Upper lobe of right lung (tissue), 1 donor: ENCODE measurements around the gene OR2F1. TPM values are rescaled to one million over a fixed set of nuclear protein-coding genes. Genes with fewer than 3 reads are reported as not detected.

Experiments used
- ATAC-seq: fragments of 200-7000 bp; cut with Tn5 transposase; one replicate; pipeline ENCODE4 v1.9.1; 2020; ENCODE audit warnings: mild to moderate bottlenecking, moderate library complexity
- DNase-seq: peaks from one replicate; pipeline ENCODE4 v3.0.0-alpha.2; 2020
- H3K27ac ChIP-seq: fragments of 200-600 bp; one replicate; pipeline ENCODE4 v1.8.0; 2022
- H3K27me3 ChIP-seq: fragments of 200-600 bp; one replicate; pipeline ENCODE4 v1.8.0; 2022; ENCODE audit warnings: mild to moderate bottlenecking
- H3K36me3 ChIP-seq: fragments of 200-600 bp; one replicate; pipeline ENCODE4 v1.8.0; 2022
- H3K4me1 ChIP-seq: fragments of 200-600 bp; one replicate; pipeline ENCODE4 v1.8.0; 2022
- H3K4me3 ChIP-seq: fragments of 200-600 bp; one replicate; pipeline ENCODE4 v1.8.0; 2022; ENCODE audit warnings: mild to moderate bottlenecking
- H3K9me3 ChIP-seq: fragments of 200-600 bp; one replicate; pipeline ENCODE4 v1.8.0; 2022
- intact Hi-C: fragments of 100-400 bp; cut with DNase I; formaldehyde crosslinking; loops from one replicate; pipeline ENCODE4 v1.11.0; 2022
- total RNA-seq: library from RNA; stranded (reverse); fragmentation: NEBNext Ultra II Directional; extraction: Animal tissue kit (Norgen Biotek cat#: 25700); gene quantifications from one replicate; pipeline ENCODE4 v1.2.1, GENCODE V29; 2021
- TF ChIP-seq, protein P1 (sequence below): fragments of 200-600 bp; IDR thresholded peaks from one replicate; pipeline ENCODE4 v1.8.0; 2022; ENCODE audit warnings: antibody characterized with exemption
- donor health status: DM: no; HTN: yes; CAD: no; lungs with severe emphysema.

The OR2F1 gene
- total RNA-seq, 1 donor from 2014 or later, result not detected

DNA sequence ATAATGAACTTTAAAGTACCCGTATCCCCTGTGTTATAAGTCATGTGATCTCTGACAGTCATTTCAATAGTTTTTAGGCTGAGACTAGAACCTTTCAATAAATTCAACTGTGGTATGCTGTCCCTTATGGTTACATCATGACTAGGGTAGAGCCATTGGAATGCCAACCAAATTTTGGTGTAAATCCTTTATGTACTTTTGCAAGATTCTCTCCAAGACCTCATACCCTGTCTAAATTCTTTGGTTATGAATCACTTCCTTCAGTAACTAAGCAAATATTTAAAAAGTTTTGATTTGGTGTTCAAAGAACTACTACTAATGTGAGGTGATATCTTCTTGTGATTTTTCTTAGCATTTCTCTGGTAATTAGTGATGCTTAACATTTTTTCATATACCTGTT lies 24.7 kb downstream of the OR2F1 start:
- H3K27ac ChIP-seq, result no peak overlapping the region
- H3K27me3 ChIP-seq, result no peaks in the 10 kb centered on the region
- H3K4me1 ChIP-seq, result no peaks in the 10 kb centered on the region
- H3K36me3 ChIP-seq, result no peaks in the 10 kb centered on the region
- DNase-seq, result no peak
- intact Hi-C loops, result no loop called here
- H3K4me3 ChIP-seq, result no peak overlapping the region
- ATAC-seq, result no peak
- TF ChIP-seq, protein P1, sequence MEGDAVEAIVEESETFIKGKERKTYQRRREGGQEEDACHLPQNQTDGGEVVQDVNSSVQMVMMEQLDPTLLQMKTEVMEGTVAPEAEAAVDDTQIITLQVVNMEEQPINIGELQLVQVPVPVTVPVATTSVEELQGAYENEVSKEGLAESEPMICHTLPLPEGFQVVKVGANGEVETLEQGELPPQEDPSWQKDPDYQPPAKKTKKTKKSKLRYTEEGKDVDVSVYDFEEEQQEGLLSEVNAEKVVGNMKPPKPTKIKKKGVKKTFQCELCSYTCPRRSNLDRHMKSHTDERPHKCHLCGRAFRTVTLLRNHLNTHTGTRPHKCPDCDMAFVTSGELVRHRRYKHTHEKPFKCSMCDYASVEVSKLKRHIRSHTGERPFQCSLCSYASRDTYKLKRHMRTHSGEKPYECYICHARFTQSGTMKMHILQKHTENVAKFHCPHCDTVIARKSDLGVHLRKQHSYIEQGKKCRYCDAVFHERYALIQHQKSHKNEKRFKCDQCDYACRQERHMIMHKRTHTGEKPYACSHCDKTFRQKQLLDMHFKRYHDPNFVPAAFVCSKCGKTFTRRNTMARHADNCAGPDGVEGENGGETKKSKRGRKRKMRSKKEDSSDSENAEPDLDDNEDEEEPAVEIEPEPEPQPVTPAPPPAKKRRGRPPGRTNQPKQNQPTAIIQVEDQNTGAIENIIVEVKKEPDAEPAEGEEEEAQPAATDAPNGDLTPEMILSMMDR, result no peak
- no peaks in the 10 kb centered on the region for H3K9me3 ChIP-seq

DNA sequence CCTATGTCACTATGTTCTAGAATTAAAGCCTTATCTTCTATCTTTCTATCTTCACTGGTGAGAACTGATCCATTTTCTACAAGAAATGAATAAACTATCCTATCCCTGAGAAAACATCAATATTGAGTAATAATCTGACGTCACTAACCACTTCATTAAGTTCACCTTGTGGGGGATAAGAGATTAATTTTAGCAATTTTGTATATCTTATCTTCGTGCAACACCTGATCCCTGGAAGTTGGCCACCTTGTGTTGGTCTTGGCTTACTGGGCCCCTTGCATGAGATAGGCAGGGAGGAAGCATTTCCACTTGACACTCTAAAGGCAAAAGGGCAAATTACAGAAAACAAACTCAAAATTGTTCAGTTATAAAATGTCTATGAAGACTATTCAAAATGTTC lies 25.4 kb downstream of the OR2F1 start:
- TF ChIP-seq, protein P1, result no peak
- ATAC-seq (no peak), DNase-seq (no peak)
- H3K4me1 ChIP-seq, result no peaks in the 10 kb centered on the region
- no peaks in the 10 kb centered on the region for H3K9me3 ChIP-seq
- no peaks in the 10 kb centered on the region for H3K27me3 ChIP-seq
- no peak overlapping the region for H3K27ac ChIP-seq
- no peaks in the 10 kb centered on the region for H3K36me3 ChIP-seq
- intact Hi-C loops, result no loop called here
- H3K4me3 ChIP-seq, result no peak overlapping the region

DNA sequence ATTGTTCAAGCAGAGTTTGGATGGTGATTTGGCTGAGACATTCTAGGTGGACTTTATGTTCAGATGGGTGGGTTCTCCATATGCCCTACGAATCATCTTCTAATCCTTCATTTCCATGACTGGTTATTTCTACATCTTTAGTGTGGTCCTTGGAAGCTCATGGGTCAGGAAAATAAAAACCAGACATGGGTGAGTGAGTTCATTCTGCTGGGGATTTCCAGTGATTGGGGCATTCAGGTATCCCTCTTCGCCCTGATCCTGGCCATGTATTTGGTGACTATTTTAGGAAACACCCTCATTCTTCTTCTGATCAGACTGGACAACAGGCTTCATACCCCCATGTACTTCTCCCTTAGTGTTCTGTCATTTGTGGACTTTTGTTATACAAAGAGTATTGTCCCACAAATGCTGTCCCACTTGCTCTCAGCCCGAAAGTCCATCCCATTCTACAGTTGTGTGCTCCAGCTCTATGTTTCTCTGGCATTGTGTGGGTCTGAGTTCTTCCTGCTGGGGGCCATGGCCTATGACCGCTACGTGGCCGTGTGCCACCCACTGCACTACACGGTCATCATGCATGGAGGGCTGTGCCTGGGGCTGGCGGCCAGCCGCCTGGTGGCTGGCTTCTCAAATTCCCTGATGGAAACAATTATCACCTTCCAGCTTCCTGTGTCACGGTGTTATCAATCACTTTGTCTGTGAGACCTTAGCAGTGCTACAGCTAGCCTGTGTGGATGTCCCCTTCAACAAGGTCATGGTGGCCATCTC lies 26.3 kb downstream of the OR2F1 start:
- no peaks in the 10 kb centered on the region for H3K27me3 ChIP-seq
- no peak overlapping the region for H3K27ac ChIP-seq
- TF ChIP-seq, protein P1, result no peak
- H3K4me1 ChIP-seq, result no peaks in the 10 kb centered on the region
- no peaks in the 10 kb centered on the region for H3K36me3 ChIP-seq
- ATAC-seq (no peak), DNase-seq (no peak)
- H3K4me3 ChIP-seq, result no peak overlapping the region
- no peaks in the 10 kb centered on the region for H3K9me3 ChIP-seq
- intact Hi-C loops, result no loop called here

GRCh38 chr7:143983960-143984359 lies 29.3 kb downstream of the OR2F1 start:
- no peaks in the 10 kb centered on the region for H3K9me3 ChIP-seq
- DNase-seq (no peak), ATAC-seq (no peak)
- H3K27ac ChIP-seq, result no peak overlapping the region
- no peak overlapping the region for H3K4me3 ChIP-seq
- intact Hi-C loops, result no loop called here
- no peaks in the 10 kb centered on the region for H3K27me3 ChIP-seq
- H3K36me3 ChIP-seq, result no peaks in the 10 kb centered on the region
- TF ChIP-seq, protein P1, result no peak
- no peaks in the 10 kb centered on the region for H3K4me1 ChIP-seq

DNA sequence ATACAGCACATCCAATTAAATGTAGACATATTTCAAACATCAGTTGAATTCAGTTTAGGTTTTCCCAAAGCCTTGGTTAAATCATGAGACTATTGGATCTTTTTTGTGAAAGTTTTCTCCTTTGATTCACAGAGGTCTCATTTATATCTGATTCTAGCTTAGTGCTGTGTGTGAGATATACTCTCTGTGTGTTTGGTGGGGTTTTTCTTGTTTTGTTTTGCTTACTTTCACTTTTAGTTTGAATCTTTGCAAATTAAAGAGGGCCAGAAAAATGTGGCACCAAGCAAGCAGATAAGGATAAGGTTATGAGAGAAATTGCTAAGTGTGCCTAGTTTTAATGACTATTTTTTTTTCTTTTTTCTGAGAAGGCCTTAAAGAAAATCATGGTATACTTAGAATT lies 32.9 kb downstream of the OR2F1 start:
- Histone ChIP-seq H3K36me3 (no peaks in the 10 kb centered on the region), H3K4me3 (no peak overlapping the region), H3K9me3 (no peaks in the 10 kb centered on the region), H3K27ac (no peak overlapping the region), H3K27me3 (no peaks in the 10 kb centered on the region), H3K4me1 (no peaks in the 10 kb centered on the region)
- intact Hi-C loops, result no loop called here
- TF ChIP-seq, protein P1, result no peak
- no peak for DNase-seq
- no peak for ATAC-seq
